Superior temporal gyrus (tissue), 1 donor: ENCODE results near the gene RAB11FIP3.

Source experiments
- DNase-seq: peaks from one replicate; pipeline ENCODE4 v3.0.0-alpha.2; 2016; ENCODE audit errors: extremely low spot score

Gene RAB11FIP3

DNA sequence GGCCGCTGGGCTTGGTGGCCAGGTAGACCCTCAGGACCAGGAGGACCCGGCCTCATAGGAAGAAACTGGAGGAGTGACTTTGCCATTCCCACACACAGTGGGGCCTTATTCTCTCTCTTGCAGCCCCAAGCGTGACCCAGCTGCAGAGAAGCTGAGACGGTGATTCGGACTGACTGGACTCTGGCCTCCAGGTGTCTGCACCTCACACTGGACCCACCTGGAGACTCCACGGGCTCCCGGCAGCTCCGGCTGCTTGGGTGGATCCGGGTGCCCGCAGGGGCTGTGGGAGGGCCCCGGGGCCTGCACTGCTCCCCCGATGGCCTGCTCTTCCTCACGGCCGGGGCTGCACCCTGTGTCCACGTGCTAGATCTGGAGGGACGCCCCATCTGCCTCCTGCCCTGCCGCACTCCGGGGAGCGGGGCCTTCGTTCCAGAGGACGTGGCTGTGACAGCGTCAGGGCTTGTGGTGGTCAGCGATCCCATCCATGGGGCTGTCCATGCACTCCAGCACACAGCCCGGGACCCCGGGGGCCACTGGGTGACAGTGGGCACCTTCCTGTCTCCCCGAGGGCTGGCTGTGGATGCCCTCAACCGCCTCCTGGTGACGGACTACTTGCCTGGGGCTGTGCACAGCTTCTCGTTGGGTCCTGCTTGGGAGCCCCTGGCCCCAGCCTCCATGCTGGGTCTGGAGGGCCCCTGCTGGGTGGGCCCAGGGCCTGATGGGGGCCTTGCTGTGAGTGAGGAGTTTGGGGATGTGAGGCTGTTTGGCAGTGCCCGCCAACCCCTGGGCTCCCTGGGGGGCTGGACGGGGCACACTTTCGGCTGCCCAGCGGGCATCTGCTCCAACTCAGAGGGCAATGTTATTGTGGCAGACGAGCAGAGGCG lies 142.2 kb downstream of the RAB11FIP3 start:
- no peak for DNase-seq

DNA sequence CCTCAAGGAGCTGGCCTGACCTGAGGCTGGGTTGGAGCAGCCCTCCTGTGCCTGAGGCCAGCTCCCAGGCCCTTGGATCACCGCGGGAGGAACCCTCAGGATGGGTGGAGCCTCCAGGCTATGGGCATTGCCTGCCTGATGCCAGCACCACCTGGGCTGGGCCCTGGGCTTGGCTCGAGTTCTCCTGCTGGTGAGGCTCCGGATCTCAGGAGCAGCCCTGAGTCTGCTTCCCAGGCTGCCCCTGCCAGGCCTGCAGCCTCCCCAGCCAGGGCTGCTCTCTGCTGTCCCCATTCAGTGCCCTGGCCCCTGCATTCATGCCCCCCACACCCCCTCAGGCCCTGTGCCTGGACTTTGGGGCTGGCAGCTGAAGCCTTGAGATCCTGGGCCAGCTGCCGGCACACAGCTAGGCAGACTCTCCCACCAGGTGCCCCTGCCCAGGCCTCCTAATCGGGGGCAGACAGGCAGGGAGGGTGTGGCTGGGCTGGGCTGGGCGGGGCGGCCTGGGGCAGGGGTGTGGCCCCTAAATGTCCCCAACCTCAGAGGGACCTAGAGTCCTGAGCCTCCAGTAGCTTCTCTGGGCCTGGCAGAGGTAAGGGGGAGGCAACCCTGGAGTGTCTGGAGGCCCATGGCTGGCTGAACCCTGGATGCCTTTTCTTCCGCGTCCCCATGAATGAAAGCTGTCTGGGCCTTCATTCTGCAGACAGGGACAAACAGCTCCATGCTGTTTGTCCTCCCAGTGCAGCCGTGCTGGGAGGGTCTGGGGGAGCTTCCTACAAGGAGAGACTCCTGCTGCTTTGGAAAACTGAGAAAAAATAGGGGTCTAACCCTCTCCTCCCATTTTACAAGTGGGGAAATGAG lies 143.2 kb downstream of the RAB11FIP3 start:
- DNase-seq = no peak

DNA sequence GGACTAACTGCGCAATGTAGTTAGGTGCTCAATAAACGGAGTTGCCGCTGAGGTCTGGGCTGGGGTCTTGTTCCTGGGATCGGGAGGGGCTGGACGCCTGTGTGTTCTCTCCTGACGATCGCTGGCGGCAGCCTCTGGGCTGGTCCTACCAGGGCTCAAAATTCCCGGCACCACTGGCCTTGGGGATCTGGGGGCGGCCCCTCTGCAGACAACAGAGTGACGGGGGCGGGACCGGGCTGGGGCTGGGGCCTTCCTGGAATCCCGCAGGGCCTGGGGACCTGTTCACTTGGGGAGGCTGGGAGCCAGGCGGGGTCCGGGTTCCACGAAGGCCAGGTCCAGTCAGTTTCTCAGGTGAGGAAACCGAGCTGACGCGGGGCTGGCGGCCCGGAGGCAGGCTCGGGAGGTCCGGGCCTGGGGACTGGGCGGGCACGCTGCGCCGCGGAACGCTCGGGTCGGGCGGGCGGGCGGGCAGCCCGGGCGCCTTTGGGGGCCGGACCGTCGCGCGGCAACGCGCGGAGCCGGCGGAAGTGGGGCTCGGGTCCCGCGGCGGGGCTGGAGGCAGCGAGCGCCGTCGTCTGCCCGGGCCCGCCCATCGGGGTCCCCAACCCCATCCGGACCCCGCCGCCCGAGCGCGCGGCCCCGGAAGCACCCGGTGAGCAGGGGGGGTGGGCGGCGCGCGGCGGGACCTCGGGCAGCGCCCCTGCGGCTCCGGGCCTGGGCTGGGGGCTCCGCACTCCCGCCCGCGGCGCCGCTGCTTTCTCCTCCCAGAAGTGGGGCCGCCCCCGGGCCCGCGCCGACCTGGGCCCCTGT lies 144.2 kb downstream of the RAB11FIP3 start, which contains the start of gene PIGQ:
TSS of gene PIGQ (plus strand) at position 524 of the 810 bp plus-strand sequence. CDS start 4,107 bp downstream, outside the sequence.
- no peak for DNase-seq
